Inflammatory macrophage (primary cell): ENCODE measurements around the gene INO80.
"Not testable (repeated sequence)": the region's sequence is repeated elsewhere in the genome, so short reads cannot be mapped to it uniquely, and the experiment has no call there.

Source experiments
- DNase-seq, 2 donors: peaks; one replicate each; pipeline ENCODE4 v3.0.0-alpha.2; 2020 to 2022
- total RNA-seq, 18 experiments: gene quantifications; one replicate each; lab custom pipeline; 2026; ENCODE audit warnings: mixed read lengths in 6 of 18, inconsistent platforms in 2 of 18; lab: John Stamatoyannopoulos, UW

INO80 gene, protein sequence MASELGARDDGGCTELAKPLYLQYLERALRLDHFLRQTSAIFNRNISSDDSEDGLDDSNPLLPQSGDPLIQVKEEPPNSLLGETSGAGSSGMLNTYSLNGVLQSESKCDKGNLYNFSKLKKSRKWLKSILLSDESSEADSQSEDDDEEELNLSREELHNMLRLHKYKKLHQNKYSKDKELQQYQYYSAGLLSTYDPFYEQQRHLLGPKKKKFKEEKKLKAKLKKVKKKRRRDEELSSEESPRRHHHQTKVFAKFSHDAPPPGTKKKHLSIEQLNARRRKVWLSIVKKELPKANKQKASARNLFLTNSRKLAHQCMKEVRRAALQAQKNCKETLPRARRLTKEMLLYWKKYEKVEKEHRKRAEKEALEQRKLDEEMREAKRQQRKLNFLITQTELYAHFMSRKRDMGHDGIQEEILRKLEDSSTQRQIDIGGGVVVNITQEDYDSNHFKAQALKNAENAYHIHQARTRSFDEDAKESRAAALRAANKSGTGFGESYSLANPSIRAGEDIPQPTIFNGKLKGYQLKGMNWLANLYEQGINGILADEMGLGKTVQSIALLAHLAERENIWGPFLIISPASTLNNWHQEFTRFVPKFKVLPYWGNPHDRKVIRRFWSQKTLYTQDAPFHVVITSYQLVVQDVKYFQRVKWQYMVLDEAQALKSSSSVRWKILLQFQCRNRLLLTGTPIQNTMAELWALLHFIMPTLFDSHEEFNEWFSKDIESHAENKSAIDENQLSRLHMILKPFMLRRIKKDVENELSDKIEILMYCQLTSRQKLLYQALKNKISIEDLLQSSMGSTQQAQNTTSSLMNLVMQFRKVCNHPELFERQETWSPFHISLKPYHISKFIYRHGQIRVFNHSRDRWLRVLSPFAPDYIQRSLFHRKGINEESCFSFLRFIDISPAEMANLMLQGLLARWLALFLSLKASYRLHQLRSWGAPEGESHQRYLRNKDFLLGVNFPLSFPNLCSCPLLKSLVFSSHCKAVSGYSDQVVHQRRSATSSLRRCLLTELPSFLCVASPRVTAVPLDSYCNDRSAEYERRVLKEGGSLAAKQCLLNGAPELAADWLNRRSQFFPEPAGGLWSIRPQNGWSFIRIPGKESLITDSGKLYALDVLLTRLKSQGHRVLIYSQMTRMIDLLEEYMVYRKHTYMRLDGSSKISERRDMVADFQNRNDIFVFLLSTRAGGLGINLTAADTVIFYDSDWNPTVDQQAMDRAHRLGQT (N-terminal part only)
- total RNA-seq = 41.7 to 72.6 (median 58.1) reads per million in 18 experiments

DNA sequence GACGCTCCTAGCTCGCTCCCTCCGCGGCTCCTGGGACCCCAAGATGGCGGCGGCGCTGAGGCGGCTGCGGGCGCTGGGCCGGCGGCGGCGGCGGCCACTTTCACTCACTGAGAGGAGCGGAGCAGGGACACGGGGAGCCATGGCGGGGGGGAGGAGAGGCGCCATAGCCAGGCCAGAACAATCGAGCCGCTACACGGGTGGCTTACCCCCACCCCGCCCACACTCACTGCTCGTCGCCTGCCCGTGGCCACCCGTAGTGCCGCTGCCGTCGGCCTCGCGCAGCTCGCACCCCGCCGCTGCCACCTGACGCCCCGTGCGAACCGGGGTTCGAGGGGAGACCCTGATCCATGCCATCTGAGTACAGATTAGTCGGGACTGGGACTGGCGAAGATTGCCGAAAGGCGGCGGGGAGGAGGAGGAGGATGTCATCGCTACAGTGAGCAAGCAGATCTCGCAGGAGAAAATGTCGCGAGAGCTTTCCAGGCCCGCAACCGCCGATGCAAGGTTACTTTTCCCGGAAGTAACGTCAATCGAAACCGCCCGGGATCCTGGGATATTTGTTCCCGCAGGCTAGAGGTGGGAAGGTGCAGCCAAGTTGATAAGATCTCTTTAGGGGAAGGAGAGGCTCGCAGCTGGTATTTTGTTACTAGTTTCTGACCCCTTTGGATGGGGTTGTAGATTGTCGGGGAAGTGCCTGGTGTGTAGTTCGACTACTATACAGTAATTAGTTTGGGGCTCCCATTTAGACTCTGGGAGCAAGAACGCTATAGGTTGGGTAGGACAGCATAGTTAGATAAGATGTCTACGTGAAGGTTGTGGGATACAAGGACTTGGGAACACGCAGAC lies at the start of gene INO80:
TSS of gene INO80 (minus strand) at position 165 of the 846 bp plus-strand sequence. CDS start 19,970 bp downstream, outside the sequence.
- DNase-seq = peak; percentile 98 to 99

DNA sequence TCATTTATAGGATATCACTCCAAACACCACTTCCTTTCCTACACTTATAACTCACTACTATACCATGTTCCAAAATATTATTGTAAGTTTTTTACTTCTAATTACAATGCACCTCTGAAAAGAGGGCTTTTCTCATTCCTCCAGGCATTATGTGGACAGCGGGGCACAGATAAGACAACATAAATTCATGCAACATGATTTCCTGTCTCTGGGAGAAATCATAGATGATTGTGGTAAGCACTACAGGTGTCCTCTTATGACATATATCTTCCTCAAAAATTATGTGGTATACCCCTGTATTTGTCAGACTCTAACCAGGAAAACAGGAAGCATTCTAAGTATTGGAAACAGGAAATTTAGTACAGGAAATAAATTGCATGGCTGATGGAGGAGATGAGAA lies 45.7 kb upstream of the INO80 start:
- no peak for DNase-seq

DNA sequence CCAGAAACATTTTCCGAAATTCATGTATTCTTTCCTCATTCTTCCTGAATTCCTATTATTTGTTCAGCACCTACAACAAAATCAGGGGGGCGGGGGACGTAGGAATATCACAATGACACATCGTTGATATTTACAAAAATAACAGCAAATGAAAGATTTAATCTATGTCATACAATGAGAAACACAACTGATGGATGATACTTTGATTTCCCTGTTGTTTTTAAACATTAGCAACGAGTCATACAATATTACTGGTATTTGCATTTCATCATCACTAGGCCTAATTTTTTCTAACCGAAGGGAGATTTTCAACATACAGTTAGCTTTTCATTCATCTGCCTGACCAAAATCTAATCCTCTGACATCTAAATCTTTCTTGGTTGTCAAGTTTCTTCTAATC lies 45.3 kb upstream of the INO80 start:
- no peak for DNase-seq

DNA sequence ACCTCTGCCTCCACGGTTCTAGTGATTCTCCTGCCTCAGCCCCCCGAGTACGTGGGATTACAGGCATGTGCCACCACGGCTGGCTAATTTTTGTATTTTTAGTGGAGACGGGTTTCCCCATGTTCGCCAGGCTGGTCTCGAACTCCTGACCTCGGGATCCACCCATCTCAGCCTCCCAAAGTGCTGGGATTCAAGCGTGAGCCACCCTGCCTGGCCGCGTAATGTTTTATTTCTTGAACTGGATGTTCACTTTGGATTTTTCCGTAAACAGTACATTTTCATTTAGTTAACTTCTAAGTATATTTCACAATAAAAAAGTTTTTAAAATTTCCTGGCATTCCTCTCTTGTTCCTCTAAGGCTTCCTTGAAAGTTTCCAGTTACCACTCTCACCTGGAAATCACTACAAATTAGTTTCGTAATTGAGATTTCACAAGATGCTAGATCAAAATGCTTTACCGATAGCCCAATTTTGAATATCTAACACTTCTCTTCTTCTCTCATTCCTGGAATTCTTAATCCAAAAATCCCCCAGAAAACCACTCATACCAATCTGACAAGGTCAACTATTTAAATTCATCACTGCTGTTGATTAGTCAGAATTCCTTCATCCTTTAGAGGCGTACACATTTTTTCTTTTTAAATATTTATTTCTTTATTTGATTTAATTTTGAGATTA lies 44.7 kb upstream of the INO80 start:
- DNase-seq = no peak

DNA sequence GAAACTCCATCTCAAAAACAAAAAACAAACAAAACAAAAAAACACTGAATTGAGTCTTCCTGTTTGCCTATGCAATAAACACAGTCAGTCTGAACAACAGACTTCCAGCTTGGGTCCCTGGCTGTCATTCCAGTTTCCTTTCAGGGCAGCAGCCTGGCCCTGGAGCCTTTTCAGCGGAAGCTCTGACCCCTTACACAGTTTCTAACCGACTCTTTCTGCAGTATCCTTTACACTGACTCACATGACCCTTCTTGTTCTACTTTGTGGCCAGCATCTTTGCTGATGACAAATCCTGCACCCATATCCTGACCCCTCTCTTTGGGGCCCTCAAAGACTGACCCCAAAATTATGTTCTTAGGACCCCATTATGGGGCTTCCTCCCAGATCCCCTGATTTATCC lies 38.3 kb upstream of the INO80 start:
- no peak for DNase-seq

GRCh38 chr15:41153733-41154132 lies 37.7 kb upstream of the INO80 start:
- DNase-seq = no peak

DNA sequence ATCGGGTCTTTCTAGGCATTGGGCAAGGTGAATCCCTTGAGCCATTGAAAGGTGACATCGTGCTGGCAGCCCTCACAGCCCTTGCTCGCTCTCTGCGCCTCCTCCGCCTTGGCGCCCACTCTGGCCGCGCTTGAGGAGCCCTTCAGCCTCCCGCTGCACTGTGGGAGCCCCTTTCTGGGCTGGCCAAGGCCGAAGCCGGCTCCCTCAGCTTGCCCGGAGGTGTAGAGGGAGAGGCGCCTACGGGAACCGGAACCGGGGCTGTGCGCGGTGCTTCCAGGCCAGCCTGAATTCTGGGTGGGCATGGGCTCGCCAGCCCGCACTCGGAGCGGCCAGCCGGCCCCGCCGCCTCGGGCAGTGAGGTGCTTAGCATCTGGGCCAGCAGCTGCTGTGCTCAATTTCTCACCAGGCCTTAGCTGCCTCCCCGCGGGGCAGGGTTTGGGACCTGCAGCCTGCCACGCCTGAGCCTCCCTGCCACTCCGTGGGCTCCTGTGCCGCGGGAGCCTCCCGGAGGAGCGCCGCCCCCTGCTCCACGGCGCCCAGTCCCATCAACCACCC lies 35.4 kb upstream of the INO80 start:
- DNase-seq = no peak

DNA sequence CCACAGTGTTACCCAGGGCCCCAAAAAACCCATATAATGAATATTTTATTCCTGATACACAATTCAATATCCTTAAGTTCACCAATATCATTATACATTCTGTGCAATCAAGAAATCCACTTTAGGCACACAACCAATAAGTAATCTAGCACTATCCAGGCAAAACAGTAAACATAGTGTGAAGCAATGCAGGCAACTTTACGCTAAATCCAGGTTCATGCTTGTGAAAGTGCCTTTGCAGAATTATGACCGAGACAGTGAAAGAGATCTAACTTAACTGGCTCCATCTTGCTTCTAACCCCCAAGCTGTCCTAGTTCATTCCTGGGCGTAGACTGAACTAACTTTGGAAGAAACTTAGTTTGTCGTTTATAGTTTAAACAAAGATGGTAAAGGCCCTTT lies 34.2 kb upstream of the INO80 start:
- DNase-seq = no peak

DNA sequence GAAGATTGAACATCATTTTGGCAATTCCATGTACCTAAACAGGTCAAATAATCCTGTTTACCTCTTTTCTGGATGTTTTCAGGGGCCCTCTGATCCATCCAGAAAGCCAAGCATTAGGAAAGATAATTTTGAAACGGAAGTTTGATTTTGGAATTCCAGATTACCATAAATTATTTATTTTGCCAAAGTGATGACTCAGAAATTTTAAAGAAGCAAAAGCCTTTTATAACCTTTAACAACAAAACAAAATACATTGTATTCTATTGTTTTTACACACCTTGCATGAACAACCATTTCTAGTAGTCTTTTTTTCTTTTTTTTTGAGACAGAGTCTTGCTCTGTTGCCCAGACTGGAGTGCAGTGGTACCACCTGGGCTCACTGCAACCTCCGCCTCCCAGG lies 32.0 kb upstream of the INO80 start:
- no peak for DNase-seq

GRCh38 chr15:41139619-41140018 lies 23.5 kb upstream of the INO80 start:
- no peak for DNase-seq

GRCh38 chr15:41139112-41139511 lies 23.0 kb upstream of the INO80 start:
- DNase-seq = not testable (repeated sequence)

GRCh38 chr15:41135580-41135979 lies 19.5 kb upstream of the INO80 start:
- not testable (repeated sequence) for DNase-seq

- DNase-seq = no peak
These were observed 17.4 kb upstream of the INO80 start for GRCh38 chr15:41133454-41133853.

- DNase-seq = not testable (repeated sequence)
These were observed 16.0 kb upstream of the INO80 start for GRCh38 chr15:41132094-41132493.

GRCh38 chr15:41128174-41128902 lies 12.3 kb upstream of the INO80 start:
- DNase-seq = no peak

DNA sequence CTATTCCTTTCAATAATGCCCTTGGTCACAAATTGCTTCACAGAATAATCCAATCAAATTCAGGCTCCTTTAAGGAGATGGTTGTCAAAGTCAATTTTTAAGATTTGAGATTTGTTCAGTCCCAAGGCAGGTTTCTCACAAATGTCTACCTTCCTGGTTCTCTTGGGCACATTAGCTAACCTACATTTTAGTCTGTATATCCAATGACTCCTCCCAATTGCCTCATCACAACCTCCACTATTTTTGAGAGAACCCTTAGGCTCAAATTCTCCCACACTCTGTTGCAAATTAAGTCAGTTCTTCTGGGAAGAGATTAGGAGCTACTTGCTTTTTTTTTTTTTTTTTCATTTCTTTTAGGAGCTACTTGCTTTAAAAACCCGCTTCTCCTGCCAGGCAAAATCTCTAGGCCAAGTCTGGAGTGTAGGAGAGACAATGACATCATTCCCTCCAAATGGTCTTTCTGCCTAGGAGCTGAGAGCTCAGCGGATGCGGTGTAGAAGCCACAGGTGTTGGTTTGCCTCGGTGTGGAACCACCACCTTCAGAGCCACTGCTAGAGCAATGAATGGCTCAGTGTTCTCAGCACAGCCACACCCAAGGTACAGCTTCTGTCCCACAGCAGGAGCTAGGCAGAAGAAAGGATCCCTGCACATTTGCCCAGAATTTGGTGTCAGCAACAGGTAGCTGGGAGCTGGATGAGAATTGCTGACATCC lies 10.0 kb upstream of the INO80 start:
- DNase-seq = no peak

- no peak for DNase-seq
These were observed 9.1 kb upstream of the INO80 start for GRCh38 chr15:41125063-41125669.

- no peak for DNase-seq
These were observed 8.0 kb upstream of the INO80 start for GRCh38 chr15:41124058-41124457.

DNA sequence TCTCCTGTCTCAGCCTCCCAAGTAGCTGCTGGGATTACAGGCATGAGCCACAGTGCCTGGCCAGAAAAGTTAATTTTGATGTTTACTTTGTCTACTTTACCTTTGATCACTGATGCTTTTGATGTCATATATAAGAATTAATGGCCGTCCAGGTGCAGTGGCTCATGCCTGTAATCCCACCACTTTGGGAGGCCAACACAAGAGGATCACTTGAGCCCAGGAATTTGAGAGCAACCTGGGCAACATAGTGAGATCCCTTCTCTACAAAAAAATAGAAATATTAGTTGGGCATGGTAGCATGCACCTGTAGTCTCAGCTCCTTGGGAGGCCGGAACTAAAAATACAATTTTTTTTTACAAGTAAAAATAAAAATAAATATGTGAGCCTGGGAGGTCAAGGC lies 6.8 kb upstream of the INO80 start:
- DNase-seq = no peak
